B cell (primary cell): ENCODE measurements around the gene ADH1C. TPM values are rescaled to one million over a fixed set of nuclear protein-coding genes. Genes with fewer than 3 reads are reported as not detected.
"Not testable (repeated sequence)": the region's sequence is repeated elsewhere in the genome, so short reads cannot be mapped to it uniquely, and the experiment has no call there.

Experiments
- ATAC-seq: fragments of 200-7000 bp; cut with Tn5 transposase; one replicate; pipeline ENCODE4 v1.10.0; 2021; ENCODE audit warnings: low read depth, mild to moderate bottlenecking, moderate number of reproducible peaks, moderate library complexity
- CTCF ChIA-PET: fragments of 350-600 bp; sonication (Branson Sonifier 250); formaldehyde crosslinking; loops from one replicate; lab custom pipeline; 2021; ENCODE audit warnings: antibody characterized with exemption, inconsistent platforms; lab: Charles Lee
- POLR2A ChIA-PET: fragments of 350-600 bp; sonication (Branson Sonifier 250); formaldehyde crosslinking; loops from one replicate; lab custom pipeline; 2021; ENCODE audit warnings: antibody characterized with exemption; lab: Charles Lee
- DNase-seq: peaks from one replicate; pipeline ENCODE4 v3.0.0; 2013
- H2AFZ ChIP-seq: 2 replicates; pipeline ENCODE4 v1.6.1; 2012; ENCODE audit warnings: mild to moderate bottlenecking, low read depth, low read length; ENCODE audit not compliant: insufficient read depth, poor library complexity, severe bottlenecking
- H3K27ac ChIP-seq, 2 donors: 1 replicate in 1 of 2; 2 replicates in 1 of 2; pipeline ENCODE4 v1.5.1; 2012 to 2013; ENCODE audit warnings: low read length in 2 of 2, mild to moderate bottlenecking in 2 of 2, moderate library complexity in 1 of 2
- H3K27me3 ChIP-seq, 4 experiments: fragments of 200-600 bp in 1 of 4; sonication (generic) in 1 of 4; replicated peaks in 1 of 4; 1 replicate in 2 of 4; 2 replicates in 2 of 4; pipeline versions ENCODE4 v1.6.1 to v1.7.0; 2013 to 2016; ENCODE audit warnings: low read length in 3 of 4, mild to moderate bottlenecking in 2 of 4, mixed read lengths in 1 of 4, moderate library complexity in 1 of 4; ENCODE audit not compliant: insufficient read depth in 4 of 4, control insufficient read depth in 3 of 4; ENCODE audit errors: control extremely low read depth in 1 of 4
- H3K36me3 ChIP-seq, 2 experiments: replicated peaks in 1 of 2; 1 replicate in 1 of 2; 2 replicates in 1 of 2; pipeline versions ENCODE4 v1.6.1 to v1.7.1; 2013; ENCODE audit warnings: low read length in 1 of 2; ENCODE audit not compliant: insufficient read depth in 2 of 2, control insufficient read depth in 1 of 2; ENCODE audit errors: control extremely low read depth in 1 of 2, extremely low read depth in 1 of 2
- H3K4me1 ChIP-seq, 2 donors: fragments of 200-600 bp in 1 of 2; sonication (generic) in 1 of 2; 1 replicate in 1 of 2; 2 replicates in 1 of 2; pipeline versions ENCODE4 v1.5.1 to v1.6.1; 2013 to 2017; ENCODE audit warnings: low read length in 2 of 2; ENCODE audit not compliant: control insufficient read depth in 2 of 2, insufficient read depth in 2 of 2
- H3K4me2 ChIP-seq: replicated peaks from 2 replicates; pipeline ENCODE3; 2012; ENCODE audit warnings: mild to moderate bottlenecking, low read depth, low read length; ENCODE audit not compliant: poor library complexity, severe bottlenecking
- H3K4me3 ChIP-seq, 5 experiments: fragments of 200-600 bp in 1 of 5; sonication (generic) in 1 of 5; 1 replicate in 3 of 5; 2 replicates in 2 of 5; pipeline versions ENCODE4 v1.5.1 to v1.7.0; 2011 to 2016; ENCODE audit warnings: low read length in 4 of 5, mild to moderate bottlenecking in 4 of 5, low read depth in 2 of 5, control low read depth in 1 of 5, moderate library complexity in 1 of 5; ENCODE audit not compliant: insufficient read depth in 1 of 5; ENCODE audit errors: control extremely low read depth in 1 of 5, extremely low read depth in 1 of 5
- H3K79me2 ChIP-seq: fragments of 200-600 bp; sonication (generic); one replicate; pipeline ENCODE4 v1.6.0; 2016; ENCODE audit warnings: low read length; ENCODE audit not compliant: control insufficient read depth, insufficient read depth
- H3K9ac ChIP-seq: fragments of 200-600 bp; sonication (generic); 2 replicates; pipeline ENCODE4 v1.6.1; 2017; ENCODE audit warnings: mild to moderate bottlenecking, low read length, moderate library complexity
- H3K9me3 ChIP-seq, 3 donors: one replicate each; pipeline versions ENCODE4 v1.6.1 to v1.7.1; 2013; ENCODE audit warnings: low read length in 2 of 3; ENCODE audit not compliant: control insufficient read depth in 2 of 3, insufficient read depth in 1 of 3; ENCODE audit errors: control extremely low read depth in 1 of 3
- H4K20me1 ChIP-seq: 2 replicates; pipeline ENCODE4 v1.6.0; 2012; ENCODE audit warnings: mild to moderate bottlenecking, low read length; ENCODE audit not compliant: insufficient read depth, control insufficient read depth, poor library complexity, severe bottlenecking
- H3K27ac Mint-ChIP-seq: one replicate; pipeline ENCODE4 v1.8.0; 2021; ENCODE audit warnings: mixed read lengths
- H3K27me3 Mint-ChIP-seq: one replicate; pipeline ENCODE4 v1.8.0; 2021; ENCODE audit warnings: mixed read lengths
- H3K4me1 Mint-ChIP-seq: one replicate; pipeline ENCODE4 v1.8.0; 2021; ENCODE audit warnings: mixed read lengths
- H3K4me3 Mint-ChIP-seq: one replicate; pipeline ENCODE4 v1.8.0; 2021; ENCODE audit warnings: mixed read lengths
- H3K9me3 Mint-ChIP-seq: one replicate; pipeline ENCODE4 v1.8.0; 2022; ENCODE audit warnings: mixed read lengths; ENCODE audit not compliant: insufficient read depth
- CTCF ChIP-seq: fragments of 200-600 bp; IDR thresholded peaks from one replicate; pipeline ENCODE4 v1.8.0; 2022; ENCODE audit warnings: antibody characterized with exemption, mild to moderate bottlenecking
- EZH2 ChIP-seq: IDR thresholded peaks from 2 replicates; pipeline ENCODE4 v1.6.1; 2012; ENCODE audit warnings: borderline replicate concordance, low read depth, mild to moderate bottlenecking, moderate library complexity, low read length; ENCODE audit not compliant: insufficient read depth, poor library complexity, severe bottlenecking
- WGBS: methylation state at CpG from one replicate; pipeline ENCODE4 v1.1.5; 2013; ENCODE audit warnings: missing lambda C conversion rate; ENCODE audit not compliant: insufficient coverage; 5-methylcytosine and 5-hydroxymethylcytosine counted together
- intact Hi-C: fragments of 100-400 bp; cut with micrococcal nuclease; formaldehyde crosslinking; loops from one replicate; pipeline ENCODE4 v1.10.0; 2022
- polyA plus RNA-seq: library from polyadenylated mRNA; depleted of rRNA; stranded (reverse); fragments of >200 nt; gene quantifications from 2 replicates; pipeline ENCODE4 v1.2.3, GENCODE V29; 2012
- total RNA-seq, 2 donors: library from RNA; stranded (reverse); fragments of 120-200 nt in 1 of 2; gene quantifications; 1 replicate in 1 of 2; 2 replicates in 1 of 2; pipeline versions ENCODE4 v1.2.3 to v1.2.4, GENCODE V29; 2013 to 2022

ADH1C gene
- total and polyA plus RNA-seq, 2 donors (not counting 1 experiment from before 2014, with no cell fraction given) = not detected

GRCh38 chr4:99351487-99351886 lies 1.1 kb downstream of the ADH1C start:
- Histone ChIP-seq H3K27ac (no peak overlapping the region), H3K9me3 (peaks cover 0 to 3% (median 0%) of the 10 kb centered on the region in 3 donors), H3K4me1 (no peaks in the 10 kb centered on the region), H3K36me3 (no peaks in the 10 kb centered on the region), H3K4me3 (no peak overlapping the region), H3K9ac (no peak overlapping the region), H4K20me1 (no peaks in the 10 kb centered on the region), H3K27me3 (no peaks in the 10 kb centered on the region), H3K4me2 (no peak overlapping the region), H2AFZ (no peak overlapping the region), H3K79me2 (no peaks in the 10 kb centered on the region)
- CTCF ChIA-PET = no interaction called here
- Mint-ChIP-seq H3K27me3 (no peaks in the 10 kb centered on the region), H3K4me3 (no peak overlapping the region), H3K4me1 (no peaks in the 10 kb centered on the region), H3K27ac (no peak overlapping the region), H3K9me3 (peaks cover under 1% of the 10 kb centered on the region)
- TF ChIP-seq CTCF = no peak
- TF ChIP-seq EZH2 = no peak
- ATAC-seq = no peak
- WGBS = no CpG with 5 or more reads among the region's 2 CpGs
- DNase-seq = no peak
- intact Hi-C loops = no loop called here
- POLR2A ChIA-PET = no interaction called here

- ChIA-PET CTCF (no interaction called here), POLR2A (no interaction called here)
- Mint-ChIP-seq H3K4me3 (no peak overlapping the region), H3K27me3 (no peaks in the 10 kb centered on the region), H3K27ac (no peak overlapping the region), H3K9me3 (no peaks in the 10 kb centered on the region), H3K4me1 (no peaks in the 10 kb centered on the region)
- H3K4me2 ChIP-seq = no peak overlapping the region
- no peaks in the 10 kb centered on the region for H3K9me3 ChIP-seq
- no peaks in the 10 kb centered on the region for H3K4me1 ChIP-seq
- H2AFZ ChIP-seq = no peak overlapping the region
- H3K27me3 ChIP-seq = no peaks in the 10 kb centered on the region
- no peaks in the 10 kb centered on the region for H4K20me1 ChIP-seq
- no peak overlapping the region for H3K4me3 ChIP-seq
- DNase-seq (no peak), ATAC-seq (no peak)
- H3K9ac ChIP-seq = no peak overlapping the region
- intact Hi-C loops = no loop called here
- TF ChIP-seq CTCF (no peak), EZH2 (no peak)
- no peaks in the 10 kb centered on the region for H3K79me2 ChIP-seq
- no peak overlapping the region for H3K27ac ChIP-seq
- H3K36me3 ChIP-seq = no peaks in the 10 kb centered on the region
Observed at GRCh38 chr4:99349338-99349737, 3.2 kb downstream of the ADH1C start.

GRCh38 chr4:99342624-99343023 lies 9.9 kb downstream of the ADH1C start:
- H4K20me1 ChIP-seq, H3K79me2 ChIP-seq, CTCF ChIA-PET, POLR2A ChIA-PET, H3K36me3 ChIP-seq, H3K9me3 Mint-ChIP-seq, H3K9ac ChIP-seq, H3K27ac ChIP-seq, H3K4me2 ChIP-seq, H3K27me3 Mint-ChIP-seq, DNase-seq, H3K4me1 ChIP-seq, H3K4me1 Mint-ChIP-seq, intact Hi-C loops, H3K4me3 ChIP-seq, H3K4me3 Mint-ChIP-seq, ATAC-seq, H3K27me3 ChIP-seq, H3K9me3 ChIP-seq, H2AFZ ChIP-seq, H3K27ac Mint-ChIP-seq: not testable (repeated sequence)
- 67% methylated on average over 1 of the region's 7 CpGs for WGBS
